Measurements from ENCODE around the gene OR2T35.

OR2T35 gene

DNA sequence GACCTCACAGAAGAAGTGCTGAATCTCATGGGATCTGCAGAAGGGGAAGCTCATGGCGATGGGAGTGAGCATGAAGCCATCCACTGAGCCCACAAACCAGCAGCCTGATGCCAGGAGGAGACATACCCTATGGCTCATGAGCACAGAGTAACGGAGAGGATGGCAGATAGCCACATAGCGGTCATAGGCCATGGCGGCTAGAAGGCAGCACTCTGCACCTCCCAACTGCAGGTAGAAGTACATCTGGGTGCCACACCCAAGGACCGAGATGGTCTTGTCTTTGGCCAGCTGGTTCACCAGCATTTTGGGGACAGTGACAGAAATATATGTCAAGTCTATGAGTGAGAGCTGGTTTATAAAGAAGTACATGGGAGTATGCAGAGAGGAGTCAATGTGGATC, 51.9 kb downstream of the OR2T35 start:
- H3K9me2 ChIP-seq (replicated peaks; ENCODE audit: insufficient read depth, low read length) = no peaks in the 10 kb centered on the region
- H3K4me2 ChIP-seq (ENCODE audit: low read depth, low read length, poor library complexity, severe bottlenecking) = no peak overlapping the region
- H3K4me3 ChIP-seq (ENCODE audit: insufficient read depth, low read length, poor library complexity, severe bottlenecking) = no peak overlapping the region
- no peak overlapping the region for H3K9ac ChIP-seq (ENCODE audit: low read length)
- no peaks in the 10 kb centered on the region for H3K36me3 ChIP-seq (ENCODE audit: low read length)
- no peaks in the 10 kb centered on the region for H4K20me1 ChIP-seq (ENCODE audit: low read depth, low read length)
- TF ChIP-seq, protein P1, sequence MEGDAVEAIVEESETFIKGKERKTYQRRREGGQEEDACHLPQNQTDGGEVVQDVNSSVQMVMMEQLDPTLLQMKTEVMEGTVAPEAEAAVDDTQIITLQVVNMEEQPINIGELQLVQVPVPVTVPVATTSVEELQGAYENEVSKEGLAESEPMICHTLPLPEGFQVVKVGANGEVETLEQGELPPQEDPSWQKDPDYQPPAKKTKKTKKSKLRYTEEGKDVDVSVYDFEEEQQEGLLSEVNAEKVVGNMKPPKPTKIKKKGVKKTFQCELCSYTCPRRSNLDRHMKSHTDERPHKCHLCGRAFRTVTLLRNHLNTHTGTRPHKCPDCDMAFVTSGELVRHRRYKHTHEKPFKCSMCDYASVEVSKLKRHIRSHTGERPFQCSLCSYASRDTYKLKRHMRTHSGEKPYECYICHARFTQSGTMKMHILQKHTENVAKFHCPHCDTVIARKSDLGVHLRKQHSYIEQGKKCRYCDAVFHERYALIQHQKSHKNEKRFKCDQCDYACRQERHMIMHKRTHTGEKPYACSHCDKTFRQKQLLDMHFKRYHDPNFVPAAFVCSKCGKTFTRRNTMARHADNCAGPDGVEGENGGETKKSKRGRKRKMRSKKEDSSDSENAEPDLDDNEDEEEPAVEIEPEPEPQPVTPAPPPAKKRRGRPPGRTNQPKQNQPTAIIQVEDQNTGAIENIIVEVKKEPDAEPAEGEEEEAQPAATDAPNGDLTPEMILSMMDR (IDR thresholded peaks at IDR 0.05; ENCODE audit: insufficient read depth, low read length, poor library complexity, severe bottlenecking) = no peak
- no peak for TF ChIP-seq EZH2phosphoT487 (conservative IDR thresholded peaks at IDR 0.05; ENCODE audit: low read length)
- no peak overlapping the region for H3K27ac ChIP-seq (ENCODE audit: low read depth, low read length)
- H3K9me3 ChIP-seq (ENCODE audit: insufficient read depth, low read length) = no peaks in the 10 kb centered on the region
- no peaks in the 10 kb centered on the region for H3F3A ChIP-seq (ENCODE audit: insufficient read depth)
- H3K27me3 ChIP-seq (ENCODE audit: low read length) = no peaks in the 10 kb centered on the region
- no peak overlapping the region for H2AFZ ChIP-seq (ENCODE audit: low read depth, low read length, severe bottlenecking)
- H3K79me2 ChIP-seq (ENCODE audit: insufficient read depth, low read length) = no peaks in the 10 kb centered on the region

- H3K27me3 ChIP-seq (ENCODE audit: low read length) = no peaks in the 10 kb centered on the region
- TF ChIP-seq, protein P1 (IDR thresholded peaks at IDR 0.05; ENCODE audit: insufficient read depth, low read length, poor library complexity, severe bottlenecking) = no peak
- TF ChIP-seq EZH2phosphoT487 (conservative IDR thresholded peaks at IDR 0.05; ENCODE audit: low read length) = no peak
- H3F3A ChIP-seq (ENCODE audit: insufficient read depth) = no peaks in the 10 kb centered on the region
- no peaks in the 10 kb centered on the region for H3K79me2 ChIP-seq (ENCODE audit: insufficient read depth, low read length)
- no peak overlapping the region for H2AFZ ChIP-seq (ENCODE audit: low read depth, low read length, severe bottlenecking)
- no peaks in the 10 kb centered on the region for H4K20me1 ChIP-seq (ENCODE audit: low read depth, low read length)
- no peak overlapping the region for H3K4me3 ChIP-seq (ENCODE audit: insufficient read depth, low read length, poor library complexity, severe bottlenecking)
- no peaks in the 10 kb centered on the region for H3K36me3 ChIP-seq (ENCODE audit: low read length)
- no peak overlapping the region for H3K4me2 ChIP-seq (ENCODE audit: low read depth, low read length, poor library complexity, severe bottlenecking)
- no peaks in the 10 kb centered on the region for H3K9me2 ChIP-seq (replicated peaks; ENCODE audit: insufficient read depth, low read length)
- H3K27ac ChIP-seq (ENCODE audit: low read depth, low read length) = no peak overlapping the region
- H3K9ac ChIP-seq (ENCODE audit: low read length) = no peak overlapping the region
- no peaks in the 10 kb centered on the region for H3K9me3 ChIP-seq (ENCODE audit: insufficient read depth, low read length)
Measured at GRCh38 chr1:248592655-248593054, 52.4 kb downstream of the OR2T35 start.

DNA sequence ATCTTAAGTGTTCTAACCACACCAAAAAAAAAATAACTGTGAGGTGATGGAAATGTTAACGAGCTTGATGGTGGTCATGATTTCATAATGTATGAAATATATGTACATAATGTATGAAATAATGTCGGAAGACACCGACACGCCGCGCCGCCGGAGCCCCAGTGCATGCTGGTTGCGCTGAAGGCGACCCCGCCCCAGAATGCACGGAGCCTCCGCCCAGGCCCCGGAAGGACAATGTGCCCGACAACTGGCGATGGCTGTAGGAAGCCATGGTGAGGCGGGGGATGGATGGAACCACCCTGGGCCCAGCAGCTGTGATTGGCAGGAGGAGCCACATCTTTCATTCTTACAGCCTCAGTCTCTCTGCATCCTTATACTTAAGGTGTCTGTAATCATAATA, 55.0 kb downstream of the OR2T35 start:
- H3K4me2 ChIP-seq (ENCODE audit: low read depth, low read length, poor library complexity, severe bottlenecking) = no peak overlapping the region
- H3K9ac ChIP-seq (ENCODE audit: low read length) = no peak overlapping the region
- no peaks in the 10 kb centered on the region for H3F3A ChIP-seq (ENCODE audit: insufficient read depth)
- no peaks in the 10 kb centered on the region for H3K9me2 ChIP-seq (replicated peaks; ENCODE audit: insufficient read depth, low read length)
- H3K4me3 ChIP-seq (ENCODE audit: insufficient read depth, low read length, poor library complexity, severe bottlenecking) = no peak overlapping the region
- H3K27me3 ChIP-seq (ENCODE audit: low read length) = no peaks in the 10 kb centered on the region
- no peak overlapping the region for H2AFZ ChIP-seq (ENCODE audit: low read depth, low read length, severe bottlenecking)
- no peak for TF ChIP-seq EZH2phosphoT487 (conservative IDR thresholded peaks at IDR 0.05; ENCODE audit: low read length)
- TF ChIP-seq, protein P1 (IDR thresholded peaks at IDR 0.05; ENCODE audit: insufficient read depth, low read length, poor library complexity, severe bottlenecking) = no peak
- no peaks in the 10 kb centered on the region for H3K79me2 ChIP-seq (ENCODE audit: insufficient read depth, low read length)
- no peak overlapping the region for H3K27ac ChIP-seq (ENCODE audit: low read depth, low read length)
- H3K9me3 ChIP-seq (ENCODE audit: insufficient read depth, low read length) = no peaks in the 10 kb centered on the region
- H3K36me3 ChIP-seq (ENCODE audit: low read length) = no peaks in the 10 kb centered on the region
- H4K20me1 ChIP-seq (ENCODE audit: low read depth, low read length) = no peaks in the 10 kb centered on the region

Measured in SU-DHL-6 (cell line).